ENCODE measurements around the gene VAV1. TPM values are rescaled to one million over a fixed set of nuclear protein-coding genes. Genes with fewer than 3 reads are reported as not detected.
"Not testable (repeated sequence)": the region's sequence is repeated elsewhere in the genome, so short reads cannot be mapped to it uniquely, and the experiment has no call there.

The VAV1 gene
- total RNA-seq, 4 donors from 2014 or later = 9.4 to 18.9 (median 13.5) TPM

DNA sequence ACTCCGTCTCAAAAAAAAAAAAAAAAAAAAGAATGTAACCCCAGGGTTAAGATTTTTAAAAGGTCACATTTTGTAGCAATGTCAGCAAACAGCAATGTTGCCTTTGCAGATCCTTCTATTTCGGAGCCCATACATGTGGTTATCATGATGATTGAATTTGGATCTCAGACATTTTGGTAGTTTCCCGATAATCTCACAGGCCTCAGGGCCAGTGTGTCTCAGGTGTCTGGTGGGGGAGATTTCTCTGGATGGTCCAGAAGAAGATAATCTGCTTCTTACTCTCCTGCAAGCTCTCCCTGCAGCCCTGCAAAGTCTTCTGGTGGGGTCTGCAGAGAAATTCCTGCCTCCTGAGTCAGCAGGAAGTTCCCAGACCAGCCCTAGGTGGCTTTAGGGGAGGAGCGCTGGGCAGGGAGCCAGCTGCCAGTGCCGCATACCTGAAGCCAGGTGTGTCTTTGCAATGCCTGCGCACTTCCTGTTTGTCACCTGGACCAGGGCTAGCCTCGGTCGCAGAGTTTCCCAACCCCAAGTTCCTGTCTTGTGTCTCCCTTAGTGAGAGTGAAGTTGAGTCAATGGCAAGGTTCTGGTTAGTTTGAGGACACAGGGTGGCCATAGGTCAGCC, 6.7 kb upstream of the VAV1 start:
- TF ChIP-seq, protein P1, sequence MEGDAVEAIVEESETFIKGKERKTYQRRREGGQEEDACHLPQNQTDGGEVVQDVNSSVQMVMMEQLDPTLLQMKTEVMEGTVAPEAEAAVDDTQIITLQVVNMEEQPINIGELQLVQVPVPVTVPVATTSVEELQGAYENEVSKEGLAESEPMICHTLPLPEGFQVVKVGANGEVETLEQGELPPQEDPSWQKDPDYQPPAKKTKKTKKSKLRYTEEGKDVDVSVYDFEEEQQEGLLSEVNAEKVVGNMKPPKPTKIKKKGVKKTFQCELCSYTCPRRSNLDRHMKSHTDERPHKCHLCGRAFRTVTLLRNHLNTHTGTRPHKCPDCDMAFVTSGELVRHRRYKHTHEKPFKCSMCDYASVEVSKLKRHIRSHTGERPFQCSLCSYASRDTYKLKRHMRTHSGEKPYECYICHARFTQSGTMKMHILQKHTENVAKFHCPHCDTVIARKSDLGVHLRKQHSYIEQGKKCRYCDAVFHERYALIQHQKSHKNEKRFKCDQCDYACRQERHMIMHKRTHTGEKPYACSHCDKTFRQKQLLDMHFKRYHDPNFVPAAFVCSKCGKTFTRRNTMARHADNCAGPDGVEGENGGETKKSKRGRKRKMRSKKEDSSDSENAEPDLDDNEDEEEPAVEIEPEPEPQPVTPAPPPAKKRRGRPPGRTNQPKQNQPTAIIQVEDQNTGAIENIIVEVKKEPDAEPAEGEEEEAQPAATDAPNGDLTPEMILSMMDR (IDR thresholded peaks at IDR 0.05) = no peak
- DNase-seq (ENCODE audit: low spot score) (no peak), ATAC-seq (ENCODE audit: low FRiP score) (no peak)

DNA sequence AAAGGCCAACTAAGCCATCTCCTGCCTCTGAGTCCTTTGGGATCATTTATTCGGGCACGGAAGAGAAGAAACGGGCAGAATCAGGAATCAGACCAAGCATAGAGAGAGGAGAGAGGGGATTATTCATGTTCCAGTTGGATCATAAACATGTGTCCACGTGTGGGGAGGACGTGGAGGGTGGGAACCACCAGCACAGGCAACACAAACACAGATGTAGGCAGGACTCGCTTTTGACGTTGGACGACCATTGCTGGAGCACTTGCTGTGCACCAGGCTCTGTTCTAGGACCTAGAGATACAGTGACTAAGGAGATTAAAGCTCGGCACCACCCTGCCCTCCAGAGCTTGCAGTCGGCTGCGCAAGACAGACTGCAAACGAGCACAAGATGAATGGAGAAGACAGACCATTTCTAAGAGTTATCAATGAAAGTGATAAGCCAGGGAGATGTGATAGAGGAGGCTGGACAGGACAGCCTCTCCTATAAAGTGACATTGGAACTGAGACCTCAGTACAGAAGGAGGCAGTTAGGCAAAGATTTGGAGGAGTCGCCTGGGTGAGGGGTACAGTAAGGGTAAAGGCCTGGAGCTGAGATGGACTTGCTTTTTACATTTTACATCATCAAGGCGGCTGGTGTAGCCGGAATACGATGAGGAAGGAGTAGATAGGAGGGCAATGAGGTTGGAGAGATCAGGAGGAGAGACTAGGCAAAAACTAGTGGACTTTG, 6.0 kb upstream of the VAV1 start:
- DNase-seq (ENCODE audit: low spot score) (no peak), ATAC-seq (ENCODE audit: low FRiP score) (no peak)
- TF ChIP-seq, protein P1 (IDR thresholded peaks at IDR 0.05) = no peak

DNA sequence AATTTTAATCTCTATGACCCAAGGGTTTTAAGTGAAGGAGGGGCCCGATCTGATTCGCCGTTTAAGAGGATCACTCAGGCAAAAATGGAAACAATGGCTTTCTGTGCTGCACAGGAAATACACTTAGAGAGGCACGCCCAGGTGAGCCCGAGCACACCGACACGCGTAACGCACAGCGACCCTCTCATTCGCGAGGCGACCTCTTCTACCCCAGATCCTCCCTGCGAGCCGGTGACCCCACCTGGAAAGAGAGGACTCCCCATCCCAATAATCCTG, 5.5 kb upstream of the VAV1 start:
- TF ChIP-seq, protein P1 (IDR thresholded peaks at IDR 0.05) = no peak
- DNase-seq (ENCODE audit: low spot score) = no peak
- ATAC-seq (ENCODE audit: low FRiP score) = no peak

DNA sequence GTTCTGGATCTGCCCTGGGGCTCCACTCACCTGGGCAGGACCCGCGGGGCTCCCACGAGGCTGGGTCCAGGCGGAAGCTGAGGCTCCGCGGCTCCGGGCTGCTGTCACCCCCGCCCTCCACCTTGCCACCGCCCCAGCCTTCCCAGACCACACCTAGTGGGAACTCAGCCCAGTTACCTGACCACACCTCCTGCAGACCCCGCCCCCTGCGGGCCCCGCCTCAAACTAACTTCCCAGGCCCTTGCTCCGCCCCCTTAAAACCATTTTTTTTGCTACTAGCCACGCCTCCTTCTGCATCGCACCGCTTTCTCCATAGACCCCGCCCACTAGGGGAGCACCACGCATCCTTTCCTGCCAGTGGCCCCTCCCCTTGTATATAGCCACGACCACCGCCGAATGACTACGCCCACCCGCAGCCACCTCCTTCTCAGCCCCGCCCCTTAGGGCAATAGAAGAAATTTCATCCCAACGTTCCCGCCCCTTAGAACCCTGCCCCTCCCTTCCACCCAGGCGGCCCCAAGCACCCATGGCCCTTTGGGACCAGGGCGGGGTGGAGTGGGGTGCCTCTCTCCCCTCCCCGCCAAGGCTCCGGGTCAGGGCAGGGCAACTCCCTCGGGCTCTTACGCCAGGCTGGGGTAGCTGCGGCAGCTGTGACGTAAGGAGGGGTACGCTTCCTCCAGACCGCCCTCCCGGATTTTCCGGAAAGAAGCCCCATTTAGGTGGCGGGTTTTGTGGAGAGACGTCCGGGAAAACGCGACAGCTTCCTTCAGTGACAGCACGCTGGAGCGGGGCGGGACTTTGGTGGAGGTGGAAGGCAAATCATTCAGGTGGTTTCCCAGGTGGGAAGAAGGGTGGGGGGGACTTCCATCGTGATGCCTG, 4.9 kb upstream of the VAV1 start, which contains the start of gene SH2D3A:
Gene SH2D3A (minus strand): TSS at position 79 of the 879 bp plus-strand sequence. CDS start 3,687 bp downstream, outside the sequence.
- no peak for DNase-seq (ENCODE audit: low spot score)
- TF ChIP-seq, protein P1 (IDR thresholded peaks at IDR 0.05) = no peak
- peak; percentile 70 for ATAC-seq (ENCODE audit: low FRiP score)

DNA sequence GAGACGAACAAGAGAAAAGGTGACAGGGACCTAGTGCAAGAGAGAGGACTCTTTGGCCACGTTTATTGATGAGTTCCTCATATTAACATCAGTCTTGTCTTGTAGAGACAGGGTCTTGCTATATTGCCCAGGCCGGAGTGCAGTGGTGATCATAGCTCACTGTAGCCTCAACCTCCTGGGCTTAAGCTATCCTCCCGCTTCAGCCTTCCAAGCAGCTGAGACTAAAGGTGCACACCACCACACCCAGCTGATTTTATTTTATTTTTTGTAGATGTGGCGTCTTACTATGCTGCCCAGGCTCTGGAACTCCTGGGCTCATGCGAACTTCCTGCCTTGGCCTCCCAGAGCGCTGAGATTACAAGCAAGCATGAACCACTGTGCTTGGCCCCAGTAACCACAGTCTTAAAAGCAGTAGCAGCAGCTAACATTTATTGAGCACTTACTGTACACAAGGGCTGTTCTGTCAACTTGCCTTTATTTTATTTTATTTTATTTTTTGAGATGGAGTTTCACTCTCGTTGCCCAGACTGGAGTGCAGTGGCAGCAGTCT, 4.2 kb upstream of the VAV1 start:
- TF ChIP-seq, protein P1 (IDR thresholded peaks at IDR 0.05) = no peak
- DNase-seq (ENCODE audit: low spot score) (no peak), ATAC-seq (ENCODE audit: low FRiP score) (no peak)

DNA sequence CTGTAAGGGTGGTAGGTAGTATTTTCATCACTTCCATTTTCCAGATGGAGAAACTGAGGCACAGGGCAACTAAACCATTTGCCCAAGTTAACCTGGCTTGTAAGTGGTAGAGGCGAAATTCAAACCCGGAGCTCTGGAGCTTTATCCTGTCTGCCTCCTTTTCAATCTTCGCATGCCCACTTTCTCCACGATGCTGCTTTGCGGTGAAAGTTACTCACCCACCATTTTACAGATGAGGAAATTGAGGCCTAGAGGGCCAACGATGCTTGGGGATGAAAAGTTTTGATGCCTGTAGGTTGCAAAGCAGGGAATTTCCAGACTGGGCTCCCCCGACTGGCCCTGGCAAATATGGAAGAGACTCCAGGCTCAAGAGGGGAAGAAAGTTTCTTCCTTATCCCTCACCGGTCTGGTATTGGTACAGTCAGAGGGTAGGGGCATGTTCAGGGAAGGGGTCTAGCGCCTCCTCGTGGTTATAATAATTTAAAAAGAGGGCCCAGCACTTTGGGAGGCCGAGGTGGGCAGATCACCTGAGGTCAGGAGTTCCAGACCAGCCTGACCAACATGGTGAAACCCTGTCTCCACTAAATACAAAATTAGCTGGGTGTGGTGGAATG, 3.4 kb upstream of the VAV1 start:
- no peak for ATAC-seq (ENCODE audit: low FRiP score)
- DNase-seq (ENCODE audit: low spot score) = no peak
- TF ChIP-seq, protein P1 (IDR thresholded peaks at IDR 0.05) = no peak

DNA sequence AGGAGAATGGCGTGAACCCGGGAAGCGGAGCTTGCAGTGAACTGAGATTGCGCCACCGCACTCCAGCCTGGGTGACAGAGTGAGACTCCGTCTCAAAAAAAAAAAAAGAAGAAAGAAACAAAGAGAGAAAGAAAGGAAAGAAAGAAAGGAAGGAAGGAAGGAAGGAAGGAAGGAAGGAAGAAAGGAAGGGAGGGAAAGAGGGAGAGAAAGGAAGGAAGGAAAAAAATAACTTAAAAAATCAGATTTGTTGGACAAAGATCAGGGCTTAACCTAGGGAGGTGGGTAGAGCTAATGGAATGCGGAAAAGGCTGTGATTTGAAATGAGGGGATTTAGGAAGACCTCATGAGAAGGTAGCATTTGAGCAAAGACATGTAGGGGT, 870 bp upstream of the VAV1 start:
- not testable (repeated sequence) for DNase-seq (ENCODE audit: low spot score); ATAC-seq (ENCODE audit: low FRiP score)
